ENCODE data around the gene SLC2A4RG. TPM values are rescaled to one million over a fixed set of nuclear protein-coding genes. Genes with fewer than 3 reads are reported as not detected.
A peak's percentile ranks its signal among the peaks of the same experiment; 100 is the strongest.

Gene SLC2A4RG
- total RNA-seq, 2 experiments from 2014 or later = 123 to 125 TPM

GRCh38 chr20:63690898-63691710, 48.5 kb upstream of the SLC2A4RG start:
- Mint-ChIP-seq H3K4me1 (ENCODE audit: low read depth) (peaks cover 2% of the 10 kb centered on the region), H3K27ac (no peak overlapping the region), H3K4me3 (no peak overlapping the region), H3K9me3 (no peaks in the 10 kb centered on the region), H3K27me3 (no peaks in the 10 kb centered on the region), H3K36me3 (ENCODE audit: low read depth) (peaks cover 1% of the 10 kb centered on the region)
- Histone ChIP-seq H3K4me1 (ENCODE audit: insufficient read depth, low read length) (peaks cover 40% of the 10 kb centered on the region), H3K9me3 (ENCODE audit: control insufficient read depth in 1 of 2, insufficient read depth in 1 of 2, low read length in 2 of 2) (peaks cover 0 to 16% of the 10 kb centered on the region in 2 experiments), H3K27ac (ENCODE audit: low read depth in 1 of 2, low read length in 2 of 2) (no peak overlapping the region), H3K36me3 (ENCODE audit: insufficient read depth, low read length) (no peaks in the 10 kb centered on the region), H3K4me3 (ENCODE audit: low read length) (no peak overlapping the region), H3K27me3 (ENCODE audit: control insufficient read depth in 1 of 2, insufficient read depth in 2 of 2, low read length in 2 of 2) (no peaks in the 10 kb centered on the region)
- no peak for TF ChIP-seq CTCF (IDR thresholded peaks at IDR 0.05)
- ChIA-PET POLR2A (no interaction called here), CTCF (no interaction called here)
- DNase-seq = peak in 1 of 14 experiments; percentile 4
- no peak for ATAC-seq (ENCODE audit: poor library complexity)
- intact Hi-C loops (cut with DNase I, micrococcal nuclease) = no loop called here

GRCh38 chr20:63691711-63692435, 47.7 kb upstream of the SLC2A4RG start:
- CTCF ChIA-PET = no interaction called here
- no peaks in the 10 kb centered on the region for H3K36me3 ChIP-seq (ENCODE audit: insufficient read depth, low read length)

More at GRCh38 chr20:63691711-63692435, 47.7 kb upstream of the SLC2A4RG start:
- DNase-seq (peak in 2 of 14 experiments; percentile 1 to 16), ATAC-seq (ENCODE audit: poor library complexity) (no peak)
- H3K4me1 Mint-ChIP-seq (ENCODE audit: low read depth) = peaks cover 4% of the 10 kb centered on the region
- Histone ChIP-seq H3K27ac (ENCODE audit: low read depth in 1 of 2, low read length in 2 of 2) (no peak overlapping the region), H3K4me1 (ENCODE audit: insufficient read depth, low read length) (peaks cover 40% of the 10 kb centered on the region), H3K27me3 (ENCODE audit: control insufficient read depth in 1 of 2, insufficient read depth in 2 of 2, low read length in 2 of 2) (no peaks in the 10 kb centered on the region), H3K4me3 (ENCODE audit: low read length) (no peak overlapping the region), H3K9me3 (ENCODE audit: control insufficient read depth in 1 of 2, insufficient read depth in 1 of 2, low read length in 2 of 2) (peaks cover 0 to 14% of the 10 kb centered on the region in 2 experiments)
- TF ChIP-seq CTCF (IDR thresholded peaks at IDR 0.05) = no peak
- H3K36me3 Mint-ChIP-seq (ENCODE audit: low read depth) = peaks cover 4% of the 10 kb centered on the region
- no peak overlapping the region for H3K4me3 Mint-ChIP-seq
- POLR2A ChIA-PET = no interaction called here
- H3K27ac Mint-ChIP-seq = no peak overlapping the region
- intact Hi-C loops (cut with DNase I, micrococcal nuclease) = no loop called here
- H3K27me3 Mint-ChIP-seq = no peaks in the 10 kb centered on the region
- no peaks in the 10 kb centered on the region for H3K9me3 Mint-ChIP-seq
